ENCODE data around the gene TMEM52. TPM values are rescaled to one million over a fixed set of nuclear protein-coding genes. Genes with fewer than 3 reads are reported as not detected.
"Not testable (repeated sequence)": the region's sequence is repeated elsewhere in the genome, so short reads cannot be mapped to it uniquely, and the experiment has no call there.

Gene TMEM52
- total RNA-seq, 4 donors from 2014 or later = 1.0 TPM; not detected in 3

DNA sequence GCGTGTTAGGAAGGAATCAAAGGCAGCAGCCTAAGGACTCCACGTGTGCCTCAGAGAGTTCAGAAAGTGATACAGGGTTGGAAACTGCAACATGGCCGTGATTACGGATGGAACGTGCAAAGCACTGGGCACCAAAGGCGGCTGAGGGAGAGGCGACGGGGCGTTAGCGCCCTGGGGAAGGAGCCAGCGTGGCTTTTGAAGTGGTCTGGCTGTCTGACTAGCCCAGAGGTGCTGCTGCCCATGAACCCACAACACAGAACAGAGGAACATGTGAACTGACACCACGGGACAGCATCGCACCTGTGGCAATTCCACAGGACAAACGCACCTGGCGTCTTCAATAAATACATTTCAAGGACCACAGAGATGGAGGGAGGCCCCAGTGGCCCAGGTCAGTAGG lies 18.0 kb upstream of the TMEM52 start:
- H3K4me3 ChIP-seq = no peak overlapping the region
- H3K4me1 ChIP-seq = no peaks in the 10 kb centered on the region
- 67 to 74% methylated on average over 15 of the region's 15 CpGs for WGBS, 2 donors
- H3K27ac ChIP-seq = no peak overlapping the region
- peaks cover 0 to 21% of the 10 kb centered on the region in 2 donors for H3K27me3 ChIP-seq
- no peaks in the 10 kb centered on the region for H3K36me3 ChIP-seq
- H3K9me3 ChIP-seq = no peaks in the 10 kb centered on the region
- TF ChIP-seq EP300 (IDR thresholded peaks at IDR 0.05) (no peak), CTCF (IDR thresholded peaks at IDR 0.05) (no peak), POLR2A (IDR thresholded peaks at IDR 0.05) (no peak)
- no peak for DNase-seq (ENCODE audit: low spot score in 2 of 2)

DNA sequence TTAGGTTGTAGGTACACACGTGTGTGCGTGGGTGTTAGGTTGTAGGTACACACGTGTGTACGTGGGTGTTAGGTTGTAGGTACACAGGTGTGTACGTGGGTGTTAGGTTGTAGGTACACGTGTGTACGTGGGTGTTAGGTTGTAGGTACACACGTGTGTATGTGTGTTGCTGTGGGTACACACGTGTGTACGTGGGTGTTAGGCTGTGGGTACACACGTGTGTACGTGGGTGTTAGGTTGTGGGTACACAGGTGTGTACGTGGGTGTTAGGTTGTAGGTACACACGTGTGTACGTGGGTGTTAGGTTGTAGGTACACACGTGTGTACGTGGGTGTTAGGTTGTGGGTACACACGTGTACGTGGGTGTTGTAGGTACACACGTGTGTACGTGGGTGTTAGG lies 15.8 kb upstream of the TMEM52 start:
- H3K4me3 ChIP-seq; H3K9me3 ChIP-seq; H3K36me3 ChIP-seq; H3K4me1 ChIP-seq; H3K27ac ChIP-seq; DNase-seq (ENCODE audit: low spot score in 2 of 2): not testable (repeated sequence)
- WGBS, 2 donors = 73 to 94% methylated on average over 5 to 21 of the region's 21 CpGs
- H3K27me3 ChIP-seq = peaks cover 0 to 13% of the 10 kb centered on the region in 2 donors

- TF ChIP-seq POLR2A (IDR thresholded peaks at IDR 0.05) = no peak
- TF ChIP-seq EP300 (IDR thresholded peaks at IDR 0.05) = no peak
- no peak for TF ChIP-seq CTCF (IDR thresholded peaks at IDR 0.05)
- no peaks in the 10 kb centered on the region for H3K9me3 ChIP-seq
- H3K4me1 ChIP-seq = no peaks in the 10 kb centered on the region
- peaks cover 0 to 8% of the 10 kb centered on the region in 2 donors for H3K27me3 ChIP-seq
- 80 to 89% methylated on average over 31 to 38 of the region's 38 CpGs for WGBS, 2 donors
- H3K4me3 ChIP-seq = no peak overlapping the region
- H3K27ac ChIP-seq = no peak overlapping the region
- no peaks in the 10 kb centered on the region for H3K36me3 ChIP-seq
- no peak for DNase-seq (ENCODE audit: low spot score in 2 of 2)
Observed at GRCh38 chr1:1929639-1930545, 10.8 kb upstream of the TMEM52 start.

GRCh38 chr1:1929102-1929638 lies 10.1 kb upstream of the TMEM52 start:
- no peak for TF ChIP-seq CTCF (IDR thresholded peaks at IDR 0.05)
- no peak for TF ChIP-seq EP300 (IDR thresholded peaks at IDR 0.05)
- no peak for TF ChIP-seq POLR2A (IDR thresholded peaks at IDR 0.05)
- Histone ChIP-seq H3K9me3 (no peaks in the 10 kb centered on the region), H3K36me3 (no peaks in the 10 kb centered on the region), H3K4me3 (no peak overlapping the region), H3K27ac (no peak overlapping the region), H3K27me3 (peaks cover 0 to 8% of the 10 kb centered on the region in 2 donors), H3K4me1 (no peaks in the 10 kb centered on the region)
- DNase-seq (ENCODE audit: low spot score in 2 of 2) = no peak
- 41 to 68% methylated on average over 2 to 9 of the region's 10 CpGs for WGBS, 2 donors

GRCh38 chr1:1928231-1929101 lies 9.4 kb upstream of the TMEM52 start:
- TF ChIP-seq POLR2A (IDR thresholded peaks at IDR 0.05) (no peak), CTCF (IDR thresholded peaks at IDR 0.05) (no peak), EP300 (IDR thresholded peaks at IDR 0.05) (no peak)
- Histone ChIP-seq H3K36me3 (no peaks in the 10 kb centered on the region), H3K9me3 (no peaks in the 10 kb centered on the region), H3K4me1 (no peaks in the 10 kb centered on the region), H3K4me3 (no peak overlapping the region), H3K27ac (no peak overlapping the region), H3K27me3 (peaks cover 0 to 8% of the 10 kb centered on the region in 2 donors)
- 63 to 82% methylated on average over 22 to 30 of the region's 34 CpGs for WGBS, 2 donors
- no peak for DNase-seq (ENCODE audit: low spot score in 2 of 2)
